CD4-positive, alpha-beta T cell treated with Interleukin-17A for 4 hours (primary cell): ENCODE results near the gene PPDPF.

Experiments
- DNase-seq: peaks from one replicate; pipeline ENCODE4 v3.0.0-alpha.2; 2020; ENCODE audit warnings: mixed read lengths

Gene PPDPF

DNA sequence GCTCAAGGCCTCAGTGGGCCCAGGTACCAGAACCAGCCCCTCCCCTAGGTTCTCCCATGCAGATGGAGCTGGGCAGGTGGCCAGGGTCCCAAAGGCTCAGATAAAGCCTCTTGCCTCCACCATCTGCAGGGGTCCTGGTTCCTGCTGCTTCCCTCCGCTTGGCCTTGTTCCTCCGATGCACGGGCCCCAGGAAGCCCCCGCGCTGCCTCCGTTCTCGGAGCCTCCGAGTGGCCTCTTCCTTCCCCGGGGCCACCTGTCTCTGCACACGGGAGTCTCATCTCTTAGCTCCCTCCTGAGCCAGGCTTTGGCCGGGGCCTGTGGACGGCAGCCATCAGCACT is 18.5 kb downstream of the PPDPF start:
- no peak for DNase-seq

DNA sequence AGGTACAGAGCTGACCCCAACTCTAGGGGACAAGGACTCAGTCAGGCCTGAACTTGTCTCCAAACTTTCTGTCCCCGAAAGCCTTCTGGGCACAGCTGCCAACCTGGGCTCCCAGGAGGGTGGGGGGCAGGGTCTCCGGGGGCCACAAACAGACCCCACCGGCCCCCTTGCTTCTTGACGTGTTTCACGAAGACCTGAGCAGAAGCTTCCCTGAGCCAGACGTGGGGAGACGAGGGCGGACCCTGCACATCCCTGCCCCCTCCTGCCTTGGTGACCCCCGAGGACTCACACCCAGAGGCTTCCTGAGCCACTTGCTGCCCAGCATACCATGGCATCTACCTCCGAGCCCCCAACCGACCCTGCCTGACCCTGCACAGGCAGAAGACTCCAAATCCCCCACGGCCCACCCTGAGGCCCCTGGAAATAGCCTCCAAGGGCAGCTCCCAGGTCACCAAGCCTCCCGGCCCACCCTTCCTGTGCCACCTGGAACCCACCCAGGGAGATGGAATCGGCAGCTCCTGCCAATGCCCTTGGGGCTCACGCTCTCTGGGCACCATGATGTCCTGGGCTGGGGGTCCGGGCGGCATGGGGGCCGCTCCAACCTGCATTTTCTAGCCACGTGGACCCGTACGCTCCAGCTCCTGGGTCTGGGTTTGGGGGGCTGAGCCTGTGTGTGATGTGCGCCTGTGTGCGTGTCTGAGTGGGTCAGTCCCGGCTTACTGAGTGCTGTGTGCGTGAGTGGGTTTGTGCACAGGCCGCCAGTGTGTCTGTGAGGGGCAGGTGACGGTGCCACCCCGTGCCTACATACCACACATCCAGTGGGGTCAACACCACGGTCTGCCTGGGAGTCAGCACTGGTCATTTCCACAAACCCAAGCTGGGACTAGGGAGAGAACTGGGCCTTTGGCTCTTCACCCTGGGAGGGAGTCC is 19.1 kb downstream of the PPDPF start:
- no peak for DNase-seq

DNA sequence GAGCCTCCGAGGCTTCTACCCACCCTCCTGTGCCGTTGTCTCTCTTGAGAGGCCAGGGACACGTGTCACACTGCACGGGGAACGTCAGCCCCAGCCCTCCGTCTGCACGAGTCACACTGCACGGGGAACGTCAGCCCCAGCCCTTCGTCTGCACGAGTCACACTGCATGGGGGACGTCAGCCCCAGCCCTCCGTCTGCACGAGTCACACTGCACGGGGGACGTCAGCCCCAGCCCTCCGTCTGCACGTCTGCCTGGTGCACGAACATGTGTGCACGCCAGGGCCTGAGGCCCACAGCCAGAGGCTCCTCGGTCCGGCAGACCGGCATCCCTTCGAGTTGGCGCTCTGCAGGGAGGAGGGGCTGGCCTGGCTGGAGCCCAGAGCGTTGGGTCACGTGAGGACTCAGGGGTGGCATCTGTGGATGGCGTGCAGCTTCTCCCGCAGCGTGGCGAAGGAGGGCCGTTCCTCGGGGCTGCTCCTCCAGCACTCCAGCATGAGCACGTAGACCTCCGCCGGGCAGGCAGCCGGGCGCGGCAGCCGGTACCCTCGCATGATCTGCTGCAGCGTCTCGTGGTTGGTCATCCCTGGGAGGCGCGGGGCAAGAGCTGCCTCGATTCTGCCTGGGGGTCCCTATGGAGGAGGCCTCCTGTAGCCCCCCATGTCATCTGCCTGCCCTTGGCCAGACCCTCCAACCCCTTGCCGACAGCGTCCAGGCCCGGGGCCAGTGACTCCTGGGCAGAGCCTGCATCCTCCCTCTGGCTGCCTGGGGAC is 20.0 kb downstream of the PPDPF start:
- DNase-seq, result no peak

DNA sequence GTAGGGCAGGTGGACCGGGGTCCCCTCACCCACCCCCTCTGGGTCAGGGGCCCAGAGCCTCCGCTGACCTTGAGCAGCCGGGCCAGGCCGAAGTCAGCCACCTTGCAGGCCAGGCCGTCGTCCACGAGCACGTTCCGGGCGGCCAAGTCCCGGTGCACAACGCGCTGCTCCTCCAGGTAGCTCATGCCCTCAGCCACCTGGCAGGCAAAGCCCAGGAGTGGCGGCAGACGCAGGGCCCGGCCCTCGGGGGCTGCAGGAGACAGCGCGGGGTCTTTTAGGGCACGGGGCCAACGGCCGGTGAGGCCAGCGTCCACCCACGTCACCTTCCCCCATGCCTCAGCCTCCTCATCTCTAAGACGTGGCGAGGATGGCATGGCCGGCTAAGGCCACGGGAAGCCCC is 20.8 kb downstream of the PPDPF start:
- no peak for DNase-seq

DNA sequence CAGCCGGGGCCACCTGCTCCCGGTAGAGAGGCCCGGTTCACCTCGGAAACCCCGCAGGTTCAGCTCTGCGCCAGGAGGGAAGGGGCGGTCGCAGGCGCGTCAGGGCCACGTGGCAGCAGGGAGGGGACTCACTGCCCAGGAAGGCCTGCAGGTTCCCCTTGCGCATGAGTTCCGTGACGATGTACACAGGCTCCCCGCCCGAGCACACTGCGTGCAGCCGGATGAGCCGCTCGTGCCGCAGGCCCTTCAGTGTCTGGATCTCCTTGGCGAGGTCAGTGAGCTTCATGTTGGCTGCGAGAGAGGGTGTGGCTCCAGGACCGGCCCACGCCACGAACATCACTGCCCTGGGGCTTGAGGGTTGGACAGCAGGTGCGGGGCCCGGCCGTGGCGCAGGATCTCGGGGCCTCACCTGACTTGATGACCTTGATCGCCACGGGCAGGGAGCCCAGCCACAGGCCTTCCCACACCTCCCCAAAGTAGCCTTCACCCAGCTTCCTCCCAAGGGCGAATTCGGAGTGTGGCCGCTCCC is 21.5 kb downstream of the PPDPF start:
- DNase-seq, result no peak

DNA sequence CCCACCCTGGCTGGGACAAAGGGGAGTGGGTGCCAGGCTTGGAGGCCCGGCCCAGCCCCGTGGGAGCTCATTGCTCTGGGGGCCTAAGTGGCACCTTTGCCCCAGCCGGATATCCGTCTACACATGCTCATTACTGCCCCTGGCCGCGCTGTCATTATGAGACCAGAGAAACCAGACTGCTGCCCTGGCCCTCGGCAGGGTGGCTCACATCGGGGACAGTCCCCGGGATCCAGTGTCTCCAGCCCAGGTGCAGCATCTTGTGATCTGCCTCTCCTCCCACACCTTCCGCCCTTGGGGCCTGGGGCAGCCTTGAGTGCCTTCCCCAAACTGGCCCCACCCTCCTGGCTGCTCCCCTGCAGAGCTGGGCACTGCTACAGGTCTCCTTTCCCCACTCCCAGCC is 22.1 kb downstream of the PPDPF start:
- no peak for DNase-seq

DNA sequence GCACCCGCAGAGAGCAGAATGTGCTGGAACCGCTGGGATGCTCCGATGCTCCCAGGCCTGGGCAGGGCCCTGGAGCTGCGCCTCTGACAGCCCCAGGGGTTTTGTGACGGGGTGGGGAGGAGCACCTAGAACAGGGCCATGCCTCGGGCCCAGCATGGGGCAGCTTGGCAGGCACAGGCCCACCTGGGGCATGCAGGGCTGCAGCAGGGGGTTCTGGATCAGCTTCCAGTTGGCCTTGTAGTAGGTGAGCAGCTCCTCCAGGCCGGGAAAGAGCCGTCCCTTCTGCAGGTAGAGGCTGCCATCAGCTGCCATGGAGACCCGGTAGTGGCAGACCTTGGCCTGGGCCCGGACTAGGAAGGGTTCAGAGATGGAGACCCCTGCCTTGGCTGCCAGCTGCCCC is 22.6 kb downstream of the PPDPF start:
- DNase-seq, result no peak

DNA sequence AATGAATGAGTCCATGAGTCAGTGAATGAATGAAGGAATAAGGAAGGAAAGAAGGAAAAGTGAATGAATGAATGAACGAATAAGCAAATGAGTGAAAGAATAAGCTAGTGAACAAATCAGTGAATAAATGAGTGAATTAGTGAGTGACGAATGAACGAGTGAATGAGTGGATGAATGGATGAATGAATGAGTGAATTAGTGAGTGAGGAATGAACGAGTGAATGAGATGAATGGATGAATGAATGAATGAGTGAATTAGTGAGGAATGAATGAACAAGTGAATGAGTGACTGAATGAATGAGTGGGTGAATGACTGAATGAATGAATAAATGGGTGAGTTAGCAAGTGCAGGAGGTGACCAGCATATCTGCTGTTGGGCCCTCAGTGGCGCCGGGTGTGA is 23.2 kb downstream of the PPDPF start:
- no peak for DNase-seq

DNA sequence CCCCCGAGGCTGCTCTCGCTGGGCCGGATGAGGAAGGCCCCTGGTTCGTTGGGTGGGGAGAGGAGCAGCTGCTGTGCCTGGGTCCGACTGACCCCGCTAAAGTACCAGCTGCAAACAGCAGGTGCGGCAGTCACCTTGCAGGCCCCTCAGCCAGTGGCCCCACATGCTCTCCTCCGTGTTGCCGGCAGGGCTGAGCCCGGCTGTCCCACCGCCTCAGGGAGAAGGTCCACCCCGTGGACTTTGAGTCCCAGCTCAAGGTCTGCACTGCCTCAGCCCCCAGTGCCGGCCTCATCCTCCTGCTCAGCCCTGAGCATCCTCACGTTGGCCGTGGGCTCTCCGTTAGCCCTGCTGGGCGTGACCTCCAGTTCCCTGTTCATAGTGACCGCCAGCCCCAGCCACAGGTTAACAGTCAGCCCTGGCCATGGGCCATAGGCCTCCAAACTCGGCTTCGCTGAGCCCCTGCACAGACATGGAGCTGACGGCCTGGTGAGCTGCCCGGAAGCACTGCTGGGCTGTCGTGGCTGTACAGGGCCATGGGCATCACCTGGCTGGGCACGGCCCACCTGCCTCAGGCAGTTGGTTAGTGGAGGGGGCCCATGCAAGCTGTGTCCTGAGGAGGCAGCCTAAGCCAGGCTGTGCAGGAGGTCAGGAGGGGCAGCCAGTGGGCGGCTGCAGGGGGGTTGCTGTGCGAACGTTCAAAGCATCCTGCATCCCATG is 23.8 kb downstream of the PPDPF start:
- no peak for DNase-seq

DNA sequence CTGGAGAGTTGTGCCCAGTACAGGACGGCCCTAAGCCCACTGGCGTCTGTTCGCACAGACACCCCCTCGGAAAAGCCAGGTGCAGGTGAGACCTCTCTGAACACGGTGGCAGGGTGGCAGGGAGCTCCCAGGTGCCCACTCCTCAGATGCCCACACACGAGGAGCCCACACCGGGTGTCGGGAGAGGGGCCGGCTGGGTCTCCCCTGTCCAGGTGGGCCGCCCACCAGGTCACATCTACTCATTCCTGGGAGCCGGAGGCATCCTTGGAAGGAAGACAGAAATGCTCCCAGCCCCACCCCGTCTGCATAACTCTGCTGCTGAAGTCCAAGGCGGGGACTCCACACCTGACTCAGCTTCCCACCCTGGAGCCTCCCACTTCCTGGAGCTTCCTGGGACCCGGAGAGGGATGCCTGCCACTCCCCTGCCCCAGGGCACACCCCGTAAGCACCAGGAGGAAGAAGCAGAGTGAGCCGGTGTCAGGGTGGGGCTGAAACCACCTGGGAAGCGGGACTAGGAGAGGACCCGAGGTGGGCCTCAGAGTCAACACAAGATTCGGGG is 24.5 kb downstream of the PPDPF start:
- DNase-seq, result no peak

DNA sequence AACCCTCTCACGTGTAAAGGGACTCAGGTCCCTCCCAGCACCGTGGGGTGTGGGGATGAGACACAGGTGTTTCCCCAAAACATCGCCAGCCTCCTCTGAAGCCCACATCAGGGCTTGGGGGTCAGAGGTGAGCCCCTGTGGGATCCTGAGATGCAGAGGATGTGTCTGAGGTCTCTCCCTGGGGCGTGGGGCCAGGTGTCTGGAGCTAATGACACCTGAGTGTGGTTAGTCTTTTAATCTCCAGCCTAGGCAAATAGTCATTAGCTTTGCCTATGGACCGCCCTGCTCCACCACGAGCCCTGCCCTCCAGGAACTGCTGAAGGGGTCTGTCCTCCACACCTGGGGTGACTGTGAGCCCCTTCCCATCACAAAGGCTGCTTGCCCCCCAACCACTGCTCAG is 25.2 kb downstream of the PPDPF start:
- DNase-seq, result no peak

DNA sequence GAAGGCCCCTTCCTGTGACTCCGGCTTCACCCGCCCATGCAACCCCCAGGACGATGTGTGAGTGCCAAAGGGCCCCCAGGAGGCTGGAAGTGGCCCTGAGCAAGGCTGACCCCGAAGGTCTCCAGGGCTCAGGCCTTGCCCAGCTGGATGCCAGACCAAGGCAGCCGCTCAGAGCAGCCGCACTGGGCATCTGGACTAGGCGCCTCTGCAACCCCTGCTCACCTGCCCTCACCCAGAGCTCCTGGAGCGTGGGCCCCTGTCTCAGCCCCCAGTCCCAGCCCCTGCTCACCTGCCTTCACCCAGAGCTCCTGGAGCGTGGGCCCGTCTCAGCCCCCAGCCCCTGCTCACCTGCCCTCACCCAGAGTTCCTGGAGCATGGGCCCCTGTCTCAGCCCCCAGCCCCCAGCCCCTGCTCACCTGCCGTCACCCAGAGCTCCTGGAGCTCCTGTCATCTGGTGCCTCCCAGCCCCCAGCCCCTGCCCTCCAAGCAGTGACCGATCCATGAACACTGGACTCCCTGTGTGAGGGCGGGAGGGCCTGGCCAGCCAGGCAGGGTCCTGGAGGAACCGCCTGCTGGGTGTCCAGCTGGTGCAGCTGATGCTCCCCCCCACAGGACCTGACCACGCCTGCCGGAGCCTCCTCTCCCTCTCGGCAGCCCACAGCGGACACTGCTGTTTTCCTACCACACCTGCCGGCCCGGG is 25.8 kb downstream of the PPDPF start:
- DNase-seq, result no peak

DNA sequence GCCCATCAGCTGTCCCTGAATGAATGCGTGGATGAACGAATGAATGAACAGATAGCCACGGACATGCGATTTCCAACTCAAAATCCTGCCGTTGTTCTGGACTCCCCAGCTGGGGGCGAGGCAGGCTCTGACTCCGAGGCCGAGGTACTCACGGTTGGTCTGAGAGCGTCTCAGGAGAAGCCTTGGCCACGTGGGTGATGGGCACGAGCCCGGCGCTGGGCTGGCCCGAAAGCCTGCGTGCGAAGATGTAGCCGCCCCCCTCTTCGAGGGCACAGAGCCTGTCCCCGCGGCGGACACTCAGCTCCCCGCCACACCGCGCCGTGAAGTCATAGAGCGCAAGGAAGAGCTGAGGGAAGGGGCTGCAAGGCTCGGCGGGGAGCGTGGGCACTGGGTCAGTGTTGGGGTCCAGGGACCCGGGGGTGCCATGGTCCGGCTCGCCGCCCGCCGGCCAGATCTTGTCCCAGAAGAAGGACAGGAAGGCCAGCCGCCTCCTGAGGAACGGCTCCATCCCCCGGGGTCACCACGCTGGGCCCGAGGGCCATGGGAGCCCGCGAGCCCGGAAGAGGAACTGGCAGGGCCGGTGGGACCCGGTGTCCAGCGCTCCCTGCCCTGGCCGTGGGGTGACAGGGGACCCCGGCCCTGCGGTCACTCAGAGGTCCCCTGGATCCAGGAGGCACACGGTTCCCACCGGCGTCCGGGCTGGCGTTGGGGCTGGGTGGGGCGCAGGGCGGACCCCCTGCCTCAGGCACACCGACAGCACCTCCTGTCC is 26.6 kb downstream of the PPDPF start:
- DNase-seq, result no peak

DNA sequence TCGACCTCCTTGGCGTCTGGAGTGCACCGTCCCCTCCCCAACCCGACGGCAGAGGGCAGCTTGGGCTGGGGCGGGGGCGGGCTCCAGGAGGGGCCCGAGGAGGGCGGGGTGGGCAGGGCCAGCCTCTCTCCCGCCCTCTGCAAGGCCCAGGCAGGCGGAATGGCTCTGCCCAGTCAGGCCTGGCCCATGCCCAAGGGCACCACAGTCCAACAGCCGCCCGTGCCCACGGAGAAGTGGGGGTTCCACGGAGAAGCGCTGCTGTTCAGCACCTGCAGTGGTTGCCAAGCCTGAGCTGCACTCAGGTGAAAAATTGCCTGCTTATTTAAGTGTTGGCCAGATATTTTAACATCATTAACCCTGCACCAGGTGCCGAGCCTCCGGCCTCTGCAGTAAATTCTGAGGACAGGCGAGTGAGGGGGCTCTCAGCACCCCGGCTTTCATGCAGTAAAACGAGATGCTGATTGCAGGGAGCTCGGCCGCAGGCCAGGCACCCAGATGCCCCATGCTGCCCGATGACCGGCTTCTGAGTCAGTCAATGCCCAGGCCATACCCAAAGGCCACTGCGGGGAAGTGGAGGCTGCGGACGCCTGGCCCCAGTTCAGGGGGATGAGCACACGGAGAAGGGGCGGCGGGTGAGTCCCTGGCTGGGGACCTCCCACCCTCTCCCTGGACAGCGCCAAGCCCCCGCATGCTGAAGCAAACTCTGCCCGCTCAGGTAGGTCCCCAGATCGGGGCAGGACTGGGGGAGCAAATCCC is 27.3 kb downstream of the PPDPF start, which contains the start of gene SRMS:
TSS of gene SRMS (minus strand) at position 25 of the 756 bp plus-strand sequence. CDS start 286 bp downstream, outside the sequence.
- DNase-seq, result no peak

DNA sequence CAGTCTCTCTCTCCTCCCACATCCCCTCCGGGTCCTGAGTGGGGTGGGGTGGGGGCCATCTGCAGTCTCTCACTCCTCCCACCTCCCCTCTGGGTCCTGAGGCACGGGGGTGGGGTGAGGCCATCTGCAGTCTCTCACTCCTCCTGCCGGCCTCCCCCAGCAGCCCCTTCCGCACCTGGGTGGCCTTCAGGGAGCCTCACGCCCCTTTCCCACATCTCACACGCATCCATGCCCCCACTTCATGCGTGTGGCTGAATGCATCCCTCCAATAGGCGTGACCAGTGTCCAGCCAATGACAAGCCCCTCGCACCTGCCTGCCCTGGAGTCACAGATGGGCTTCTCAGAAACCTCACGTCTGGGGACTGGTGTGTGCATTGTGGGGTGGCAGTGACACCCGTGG is 28.0 kb downstream of the PPDPF start:
- DNase-seq, result no peak

DNA sequence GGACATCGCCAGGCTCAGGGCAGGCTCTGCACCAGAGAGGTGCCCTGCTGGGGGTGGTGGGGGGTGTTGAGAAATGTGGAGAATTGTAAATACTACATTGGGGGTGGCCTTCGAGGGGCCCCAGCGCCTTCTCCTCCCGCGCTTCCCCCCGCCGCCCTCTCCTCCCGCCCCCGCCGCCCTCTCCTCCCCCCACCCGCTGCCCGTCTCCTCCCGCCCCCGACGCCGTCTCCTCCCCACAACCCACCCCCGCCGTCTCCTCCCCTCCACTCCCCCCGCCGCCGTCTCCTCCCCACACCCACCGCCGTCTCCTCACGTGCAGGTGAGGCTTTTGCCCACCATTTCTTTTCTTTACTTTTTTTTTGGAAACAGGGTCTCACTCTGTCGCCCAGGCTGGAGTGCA is 28.5 kb downstream of the PPDPF start:
- DNase-seq, result no peak

DNA sequence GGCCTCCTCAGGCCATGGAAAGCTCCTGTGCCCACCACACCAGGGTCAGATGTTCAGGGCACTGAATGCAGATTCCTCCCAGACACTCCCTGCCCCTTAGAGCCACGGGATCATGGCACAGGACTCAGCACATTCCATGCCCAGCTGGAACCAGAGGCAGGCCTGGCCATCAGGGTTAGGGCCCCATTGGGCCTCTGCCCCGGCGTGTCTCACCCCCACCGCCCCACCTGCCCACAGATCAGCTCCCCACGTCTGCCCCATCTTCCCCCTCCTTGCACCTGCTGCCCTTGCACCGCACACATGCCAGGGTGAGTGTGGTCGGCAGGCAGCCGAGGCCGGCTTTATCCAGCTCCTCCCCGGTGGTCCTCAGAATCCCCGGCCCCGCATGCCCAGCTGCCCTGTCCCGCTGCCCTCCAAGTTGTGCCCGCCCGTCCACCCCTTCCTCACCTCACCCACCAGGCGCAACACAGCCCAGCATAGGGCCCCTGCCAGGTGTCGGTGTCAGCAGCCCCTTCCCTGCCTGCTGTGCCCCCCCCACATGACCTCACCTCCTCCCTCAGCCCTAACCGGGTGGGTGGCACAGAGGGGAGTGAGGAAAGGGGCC is 29.2 kb downstream of the PPDPF start:
- DNase-seq, result no peak

DNA sequence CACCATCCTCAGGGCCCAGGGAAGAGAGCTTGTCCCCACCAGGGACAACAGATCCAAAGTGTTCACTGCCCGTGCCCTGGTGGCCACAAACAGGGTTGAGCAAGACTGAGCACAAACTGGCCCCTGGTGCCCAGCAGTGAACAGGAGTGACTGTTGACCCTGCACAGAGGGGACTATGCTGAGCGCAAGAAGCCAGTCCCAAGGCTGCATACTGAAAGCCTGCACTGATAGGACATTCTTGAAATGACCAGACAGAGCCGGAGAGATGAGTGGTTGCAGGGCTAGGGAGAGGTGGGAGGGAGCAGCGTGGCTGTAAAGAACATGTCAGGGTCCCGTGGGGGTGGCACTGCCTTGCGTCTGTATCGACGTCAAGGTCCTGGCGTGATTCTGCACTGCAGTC is 30.5 kb downstream of the PPDPF start:
- no peak for DNase-seq

DNA sequence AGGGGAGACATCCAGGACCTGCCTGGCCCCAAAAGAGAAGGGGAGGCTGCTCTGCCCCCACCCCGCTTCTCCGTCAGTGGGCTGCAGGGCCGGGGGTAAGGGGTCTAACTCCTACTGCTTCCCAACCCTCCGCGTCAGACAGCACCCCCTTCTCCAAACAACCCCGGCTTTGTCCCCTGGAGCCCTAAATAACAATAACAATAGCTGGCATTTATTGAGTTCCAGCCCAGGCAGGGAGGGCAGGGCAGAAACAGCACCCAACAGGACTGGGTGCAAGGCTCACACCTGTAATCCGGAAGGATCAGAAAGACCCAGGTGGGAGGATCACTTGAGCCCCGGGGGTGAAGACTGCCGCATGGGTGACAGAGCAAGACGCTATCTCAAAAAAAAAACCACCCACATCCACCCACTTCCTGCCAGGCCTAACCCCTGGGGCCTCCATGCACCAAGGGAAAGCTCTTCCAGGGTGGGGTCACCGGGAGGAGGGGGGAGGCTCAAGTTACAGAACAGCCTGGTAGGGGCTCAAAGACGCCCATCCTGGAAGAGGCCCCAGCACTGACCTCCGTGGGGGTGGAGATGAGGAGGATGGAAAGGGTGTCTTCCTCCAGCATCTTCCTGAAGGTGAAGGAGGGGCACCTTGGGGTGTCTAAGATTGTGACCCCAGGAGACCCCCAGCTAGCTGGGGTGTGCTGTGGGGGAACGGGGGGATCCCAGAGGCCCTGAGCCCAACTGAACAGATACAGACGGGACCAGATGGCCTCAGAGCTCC is 32.1 kb downstream of the PPDPF start:
- DNase-seq, result peak; percentile 72
